Left ventricle myocardium inferior (tissue), 1 donor: ENCODE measurements around the gene MDFIC. TPM values are rescaled to one million over a fixed set of nuclear protein-coding genes. Genes with fewer than 3 reads are reported as not detected.

Experiments
- DNase-seq: peaks from one replicate; pipeline ENCODE4 v3.0.0-alpha.2; 2020
- H3K27ac ChIP-seq: fragments of 200-600 bp; replicated peaks from 2 replicates; pipeline ENCODE4 v1.8.0; 2021
- H3K27me3 ChIP-seq: fragments of 200-600 bp; 2 replicates; pipeline ENCODE4 v1.8.0; 2021; ENCODE audit warnings: low read depth
- H3K36me3 ChIP-seq: fragments of 200-600 bp; 2 replicates; pipeline ENCODE4 v1.8.0; 2021
- H3K4me1 ChIP-seq: fragments of 200-600 bp; 2 replicates; pipeline ENCODE4 v1.8.0; 2021
- H3K4me3 ChIP-seq: fragments of 200-600 bp; 2 replicates; pipeline ENCODE4 v1.8.0; 2021; ENCODE audit warnings: mild to moderate bottlenecking, moderate library complexity
- H3K9me3 ChIP-seq: fragments of 200-600 bp; replicated peaks from 2 replicates; pipeline ENCODE4 v1.8.0; 2021
- CTCF ChIP-seq: fragments of 200-600 bp; IDR thresholded peaks from 2 replicates; pipeline ENCODE4 v1.8.0; 2021; ENCODE audit warnings: antibody characterized with exemption, mild to moderate bottlenecking, borderline replicate concordance
- intact Hi-C: fragments of 100-400 bp; cut with micrococcal nuclease; formaldehyde crosslinking; loops from one replicate; pipeline ENCODE4 v1.11.0; 2022
- total RNA-seq: library from RNA; stranded (reverse); fragmentation: NEBNext Ultra II Directional; extraction: Animal tissue kit (Norgen Biotek cat#: 25700); gene quantifications from one replicate; pipeline ENCODE4 v1.2.1, GENCODE V29; 2021
- donor health status: DM: no; HTN: yes; CAD: no; lungs with severe emphysema.

The MDFIC gene
- total RNA-seq, 1 donor from 2014 or later, result 26.5 TPM

- DNase-seq, result no peak
- intact Hi-C loops, result no loop called here
- no peak for TF ChIP-seq CTCF
These were observed 44.3 kb downstream of the MDFIC start for GRCh38 chr7:114966156-114966555.

GRCh38 chr7:114969096-114969495 is 47.2 kb downstream of the MDFIC start:
- intact Hi-C loops, result no loop called here
- H3K9me3 ChIP-seq, result no peaks in the 10 kb centered on the region
- no peak overlapping the region for H3K27ac ChIP-seq

More at GRCh38 chr7:114966156-114966555, 44.3 kb downstream of the MDFIC start:
- H3K36me3 ChIP-seq, result no peaks in the 10 kb centered on the region
- peaks cover 12% of the 10 kb centered on the region for H3K4me1 ChIP-seq
- H3K4me3 ChIP-seq, result no peak overlapping the region
- H3K27ac ChIP-seq, result no peak overlapping the region
- no peaks in the 10 kb centered on the region for H3K27me3 ChIP-seq
- no peaks in the 10 kb centered on the region for H3K9me3 ChIP-seq

GRCh38 chr7:114970308-114970707 is 48.4 kb downstream of the MDFIC start:
- TF ChIP-seq CTCF, result no peak
- H3K36me3 ChIP-seq, result no peaks in the 10 kb centered on the region
- H3K9me3 ChIP-seq, result no peaks in the 10 kb centered on the region
- DNase-seq, result no peak
- H3K4me1 ChIP-seq, result peaks cover 28% of the 10 kb centered on the region
- no peak overlapping the region for H3K4me3 ChIP-seq
- no peak overlapping the region for H3K27ac ChIP-seq
- no peaks in the 10 kb centered on the region for H3K27me3 ChIP-seq
- intact Hi-C loops, result loop anchor here (10.0 kb wide), 1 partner anchor 46 kb away; the partner anchor contains the start of gene MDFIC

More at GRCh38 chr7:114969096-114969495, 47.2 kb downstream of the MDFIC start:
- no peak for DNase-seq
- no peak overlapping the region for H3K4me3 ChIP-seq
- H3K36me3 ChIP-seq, result no peaks in the 10 kb centered on the region
- peaks cover 18% of the 10 kb centered on the region for H3K4me1 ChIP-seq
- TF ChIP-seq CTCF, result no peak
- no peaks in the 10 kb centered on the region for H3K27me3 ChIP-seq

DNA sequence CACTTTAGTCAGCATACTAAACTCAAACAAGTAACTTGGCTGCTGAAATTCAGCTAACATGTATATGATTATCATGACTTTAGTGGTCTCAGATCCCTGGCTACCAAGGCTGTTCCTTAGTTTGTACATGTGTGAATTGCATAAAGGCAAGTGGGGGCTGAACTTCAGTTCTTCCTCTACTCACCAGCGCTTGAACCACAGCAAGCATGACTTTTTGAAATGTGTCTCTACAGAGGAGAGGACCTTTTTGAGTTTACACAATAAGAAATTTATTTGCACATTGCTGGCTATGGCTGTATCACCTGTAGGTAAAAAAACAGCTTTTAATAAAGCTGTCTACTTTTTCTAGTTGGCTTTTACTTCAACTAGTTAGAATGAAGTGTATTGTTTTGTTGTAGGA is 48.8 kb downstream of the MDFIC start:
- peaks cover 32% of the 10 kb centered on the region for H3K4me1 ChIP-seq
- intact Hi-C loops, result loop anchor here (10.0 kb wide), 1 partner anchor 46 kb away; the partner anchor contains the start of gene MDFIC
- no peaks in the 10 kb centered on the region for H3K9me3 ChIP-seq
- no peak overlapping the region for H3K27ac ChIP-seq
- DNase-seq, result no peak
- H3K4me3 ChIP-seq, result no peak overlapping the region
- no peaks in the 10 kb centered on the region for H3K36me3 ChIP-seq
- H3K27me3 ChIP-seq, result no peaks in the 10 kb centered on the region
- no peak for TF ChIP-seq CTCF

GRCh38 chr7:114972567-114972966 is 50.7 kb downstream of the MDFIC start:
- TF ChIP-seq CTCF, result no peak
- Histone ChIP-seq H3K27me3 (no peaks in the 10 kb centered on the region), H3K36me3 (no peaks in the 10 kb centered on the region), H3K4me3 (no peak overlapping the region), H3K9me3 (no peaks in the 10 kb centered on the region), H3K27ac (no peak overlapping the region), H3K4me1 (peaks cover 46% of the 10 kb centered on the region)
- DNase-seq, result no peak
- intact Hi-C loops, result loop anchor here (10.0 kb wide), 1 partner anchor 48 kb away; the partner anchor contains the start of gene MDFIC
